ENCODE data around the gene PITX1. TPM values are rescaled to one million over a fixed set of nuclear protein-coding genes. Genes with fewer than 3 reads are reported as not detected.
"Not testable (repeated sequence)": the region's sequence is repeated elsewhere in the genome, so short reads cannot be mapped to it uniquely, and the experiment has no call there.

The PITX1 gene
- polyA plus RNA-seq (2013, experiment 1 of 2): 0.15 TPM
- 0.08 TPM for polyA plus RNA-seq (2013, experiment 2 of 2)

GRCh38 chr5:135033901-135034235 is at the start of gene PITX1:
TSS of gene PITX1 (minus strand) at chr5:135034228. CDS start at chr5:135033881, 347 bp downstream.
- Histone ChIP-seq H3K56ac (ENCODE audit: low read length) (peak within 1 kb of the TSS; percentile 86), H3K4ac (ENCODE audit: low read depth, low read length) (no peak within 1 kb of the TSS), H3K18ac (ENCODE audit: low read length) (peak within 1 kb of the TSS; percentile 82), H2BK5ac (ENCODE audit: low read length) (no peak within 1 kb of the TSS), H3K23ac (ENCODE audit: low read length) (peak within 1 kb of the TSS; percentile 83), H3K9ac (ENCODE audit: low read length) (peak within 1 kb of the TSS; percentile 61), H3K4me2 (ENCODE audit: low read length) (peak within 1 kb of the TSS; percentile 95), H3K4me3 (ENCODE audit: low read length) (peak within 1 kb of the TSS; percentile 7), H2BK15ac (replicated peaks; ENCODE audit: low read depth) (no peak within 1 kb of the TSS), H3K27ac (ENCODE audit: low read depth, low read length) (peak within 1 kb of the TSS; percentile 35), H2BK120ac (ENCODE audit: low read depth, low read length) (no peak within 1 kb of the TSS), H3K36me3 (ENCODE audit: control insufficient read depth, insufficient read depth, low read length) (no peaks in the 10 kb centered on the region), H2AK5ac (ENCODE audit: low read length) (no peak within 1 kb of the TSS), H3K79me2 (ENCODE audit: control insufficient read depth, insufficient read depth, low read length) (no peaks in the 10 kb centered on the region), H4K5ac (ENCODE audit: low read length) (no peak within 1 kb of the TSS), H3K4me1 (ENCODE audit: control insufficient read depth, low read depth, low read length) (no peaks in the 10 kb centered on the region), H4K8ac (ENCODE audit: low read depth, low read length) (no peak within 1 kb of the TSS), H3K27me3 (ENCODE audit: insufficient read depth, low read length, poor library complexity) (peaks cover 53% of the 10 kb centered on the region), H3K79me1 (ENCODE audit: low read length) (no peaks in the 10 kb centered on the region)
- WGBS (ENCODE audit: extremely low coverage, insufficient coverage, low lambda C conversion rate): no CpG with 5 or more reads among the region's 49 CpGs
- no peak for DNase-seq

DNA sequence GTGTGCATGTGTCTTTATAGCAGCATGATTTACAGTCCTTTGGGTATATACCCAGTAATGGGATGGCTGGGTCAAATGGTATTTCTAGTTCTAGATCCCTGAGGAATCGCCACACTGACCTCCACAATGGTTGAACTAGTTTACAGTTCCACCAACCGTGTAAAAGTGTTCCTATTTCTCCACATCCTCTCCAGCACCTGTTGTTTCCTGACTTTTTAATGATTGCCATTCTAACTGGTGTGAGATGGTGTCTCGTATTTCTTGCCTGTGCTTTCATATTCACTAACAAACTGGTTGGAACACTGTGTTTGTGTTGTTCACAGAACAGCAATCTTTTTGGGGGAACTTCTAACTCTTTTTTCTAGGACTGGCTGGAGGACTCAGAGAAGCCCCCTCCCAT is 49.3 kb upstream of the PITX1 start:
- H2AK5ac ChIP-seq (ENCODE audit: low read length); H4K5ac ChIP-seq (ENCODE audit: low read length); H3K79me1 ChIP-seq (ENCODE audit: low read length); H3K4ac ChIP-seq (ENCODE audit: low read depth, low read length); H3K27me3 ChIP-seq (ENCODE audit: insufficient read depth, low read length, poor library complexity); H2BK15ac ChIP-seq (replicated peaks; ENCODE audit: low read depth); DNase-seq; H4K8ac ChIP-seq (ENCODE audit: low read depth, low read length); H3K4me2 ChIP-seq (ENCODE audit: low read length); H3K27ac ChIP-seq (ENCODE audit: low read depth, low read length); H3K4me3 ChIP-seq (ENCODE audit: low read length); H3K79me2 ChIP-seq (ENCODE audit: control insufficient read depth, insufficient read depth, low read length); H3K18ac ChIP-seq (ENCODE audit: low read length); H3K36me3 ChIP-seq (ENCODE audit: control insufficient read depth, insufficient read depth, low read length); H2BK120ac ChIP-seq (ENCODE audit: low read depth, low read length); H3K9ac ChIP-seq (ENCODE audit: low read length); H3K56ac ChIP-seq (ENCODE audit: low read length); H3K23ac ChIP-seq (ENCODE audit: low read length); H3K4me1 ChIP-seq (ENCODE audit: control insufficient read depth, low read depth, low read length); H2BK5ac ChIP-seq (ENCODE audit: low read length): not testable (repeated sequence)
- no CpG with 5 or more reads among the region's 3 CpGs for WGBS (ENCODE audit: extremely low coverage, insufficient coverage, low lambda C conversion rate)

- H3K4ac ChIP-seq (ENCODE audit: low read depth, low read length): no peak overlapping the region
- H4K5ac ChIP-seq (ENCODE audit: low read length): no peak overlapping the region
- no peaks in the 10 kb centered on the region for H3K79me1 ChIP-seq (ENCODE audit: low read length)
- no peak overlapping the region for H4K8ac ChIP-seq (ENCODE audit: low read depth, low read length)
- H3K36me3 ChIP-seq (ENCODE audit: control insufficient read depth, insufficient read depth, low read length): no peaks in the 10 kb centered on the region
- H3K79me2 ChIP-seq (ENCODE audit: control insufficient read depth, insufficient read depth, low read length): no peaks in the 10 kb centered on the region
- H3K56ac ChIP-seq (ENCODE audit: low read length): no peak overlapping the region
- no peaks in the 10 kb centered on the region for H3K27me3 ChIP-seq (ENCODE audit: insufficient read depth, low read length, poor library complexity)
- H3K18ac ChIP-seq (ENCODE audit: low read length): no peak overlapping the region
- no peak overlapping the region for H2BK15ac ChIP-seq (replicated peaks; ENCODE audit: low read depth)
- WGBS (ENCODE audit: extremely low coverage, insufficient coverage, low lambda C conversion rate): no CpG with 5 or more reads among the region's 2 CpGs
- no peak for DNase-seq
- no peaks in the 10 kb centered on the region for H3K4me1 ChIP-seq (ENCODE audit: control insufficient read depth, low read depth, low read length)
- no peak overlapping the region for H3K27ac ChIP-seq (ENCODE audit: low read depth, low read length)
- no peak overlapping the region for H3K4me2 ChIP-seq (ENCODE audit: low read length)
- no peak overlapping the region for H2AK5ac ChIP-seq (ENCODE audit: low read length)
- no peak overlapping the region for H3K23ac ChIP-seq (ENCODE audit: low read length)
- H3K9ac ChIP-seq (ENCODE audit: low read length): no peak overlapping the region
- no peak overlapping the region for H3K4me3 ChIP-seq (ENCODE audit: low read length)
- no peak overlapping the region for H2BK120ac ChIP-seq (ENCODE audit: low read depth, low read length)
- H2BK5ac ChIP-seq (ENCODE audit: low read length): no peak overlapping the region
Measured at GRCh38 chr5:135081240-135081639, 47.2 kb upstream of the PITX1 start.

GRCh38 chr5:135079760-135080159 is 45.7 kb upstream of the PITX1 start:
- no peak overlapping the region for H3K9ac ChIP-seq (ENCODE audit: low read length)
- no peak overlapping the region for H2BK120ac ChIP-seq (ENCODE audit: low read depth, low read length)
- H3K79me2 ChIP-seq (ENCODE audit: control insufficient read depth, insufficient read depth, low read length): no peaks in the 10 kb centered on the region
- no peak overlapping the region for H3K27ac ChIP-seq (ENCODE audit: low read depth, low read length)
- H3K56ac ChIP-seq (ENCODE audit: low read length): no peak overlapping the region
- no peaks in the 10 kb centered on the region for H3K4me1 ChIP-seq (ENCODE audit: control insufficient read depth, low read depth, low read length)
- no peak overlapping the region for H3K18ac ChIP-seq (ENCODE audit: low read length)
- no peak overlapping the region for H3K23ac ChIP-seq (ENCODE audit: low read length)
- H2BK5ac ChIP-seq (ENCODE audit: low read length): no peak overlapping the region
- H2BK15ac ChIP-seq (replicated peaks; ENCODE audit: low read depth): no peak overlapping the region
- DNase-seq: no peak
- no peak overlapping the region for H3K4me2 ChIP-seq (ENCODE audit: low read length)
- no peaks in the 10 kb centered on the region for H3K36me3 ChIP-seq (ENCODE audit: control insufficient read depth, insufficient read depth, low read length)
- no peak overlapping the region for H2AK5ac ChIP-seq (ENCODE audit: low read length)
- H3K4ac ChIP-seq (ENCODE audit: low read depth, low read length): no peak overlapping the region
- H3K79me1 ChIP-seq (ENCODE audit: low read length): no peaks in the 10 kb centered on the region
- H3K27me3 ChIP-seq (ENCODE audit: insufficient read depth, low read length, poor library complexity): no peaks in the 10 kb centered on the region
- H4K8ac ChIP-seq (ENCODE audit: low read depth, low read length): no peak overlapping the region
- H3K4me3 ChIP-seq (ENCODE audit: low read length): no peak overlapping the region
- no peak overlapping the region for H4K5ac ChIP-seq (ENCODE audit: low read length)
- WGBS (ENCODE audit: extremely low coverage, insufficient coverage, low lambda C conversion rate): no CpG with 5 or more reads among the region's 2 CpGs

- Histone ChIP-seq H3K27ac (ENCODE audit: low read depth, low read length) (no peak overlapping the region), H3K36me3 (ENCODE audit: control insufficient read depth, insufficient read depth, low read length) (no peaks in the 10 kb centered on the region), H3K9ac (ENCODE audit: low read length) (no peak overlapping the region), H2BK15ac (replicated peaks; ENCODE audit: low read depth) (no peak overlapping the region), H2AK5ac (ENCODE audit: low read length) (no peak overlapping the region), H3K23ac (ENCODE audit: low read length) (no peak overlapping the region), H3K4me1 (ENCODE audit: control insufficient read depth, low read depth, low read length) (no peaks in the 10 kb centered on the region), H2BK120ac (ENCODE audit: low read depth, low read length) (no peak overlapping the region), H3K79me2 (ENCODE audit: control insufficient read depth, insufficient read depth, low read length) (no peaks in the 10 kb centered on the region), H2BK5ac (ENCODE audit: low read length) (no peak overlapping the region), H3K4me3 (ENCODE audit: low read length) (no peak overlapping the region), H3K4ac (ENCODE audit: low read depth, low read length) (no peak overlapping the region), H4K8ac (ENCODE audit: low read depth, low read length) (no peak overlapping the region), H3K4me2 (ENCODE audit: low read length) (no peak overlapping the region), H3K18ac (ENCODE audit: low read length) (no peak overlapping the region), H3K79me1 (ENCODE audit: low read length) (no peaks in the 10 kb centered on the region), H4K5ac (ENCODE audit: low read length) (no peak overlapping the region), H3K56ac (ENCODE audit: low read length) (no peak overlapping the region), H3K27me3 (ENCODE audit: insufficient read depth, low read length, poor library complexity) (no peaks in the 10 kb centered on the region)
- no CpG with 5 or more reads among the region's 3 CpGs for WGBS (ENCODE audit: extremely low coverage, insufficient coverage, low lambda C conversion rate)
- DNase-seq: no peak
Measured at GRCh38 chr5:135079099-135079681, 45.2 kb upstream of the PITX1 start.

DNA sequence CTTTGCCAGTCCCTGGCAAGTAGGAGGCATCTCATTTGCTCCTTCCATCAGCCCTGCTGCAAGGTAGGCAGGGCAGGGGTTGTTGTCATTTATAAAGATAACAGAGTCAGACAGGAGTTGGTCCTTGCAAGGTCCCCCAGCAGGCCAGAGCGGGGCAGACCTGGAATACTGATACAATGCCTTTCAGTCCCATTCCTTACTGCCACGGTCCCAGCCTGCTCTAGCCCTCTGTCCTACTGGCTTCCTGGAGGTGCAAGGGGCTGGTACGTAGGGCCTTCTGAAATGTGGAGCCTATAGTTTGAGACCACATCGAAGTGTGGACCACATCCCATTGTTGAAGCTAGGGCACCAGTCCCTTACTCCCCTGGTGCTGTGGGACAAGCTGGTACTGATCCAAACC is 42.8 kb upstream of the PITX1 start:
- no peaks in the 10 kb centered on the region for H3K79me2 ChIP-seq (ENCODE audit: control insufficient read depth, insufficient read depth, low read length)
- H2BK15ac ChIP-seq (replicated peaks; ENCODE audit: low read depth): no peak overlapping the region
- no CpG with 5 or more reads among the region's 4 CpGs for WGBS (ENCODE audit: extremely low coverage, insufficient coverage, low lambda C conversion rate)
- H2BK5ac ChIP-seq (ENCODE audit: low read length): no peak overlapping the region
- no peak overlapping the region for H4K5ac ChIP-seq (ENCODE audit: low read length)
- H3K27me3 ChIP-seq (ENCODE audit: insufficient read depth, low read length, poor library complexity): no peaks in the 10 kb centered on the region
- H3K79me1 ChIP-seq (ENCODE audit: low read length): no peaks in the 10 kb centered on the region
- no peak overlapping the region for H3K4me2 ChIP-seq (ENCODE audit: low read length)
- no peaks in the 10 kb centered on the region for H3K4me1 ChIP-seq (ENCODE audit: control insufficient read depth, low read depth, low read length)
- H3K18ac ChIP-seq (ENCODE audit: low read length): no peak overlapping the region
- H2AK5ac ChIP-seq (ENCODE audit: low read length): no peak overlapping the region
- H3K9ac ChIP-seq (ENCODE audit: low read length): no peak overlapping the region
- no peak overlapping the region for H3K56ac ChIP-seq (ENCODE audit: low read length)
- no peaks in the 10 kb centered on the region for H3K36me3 ChIP-seq (ENCODE audit: control insufficient read depth, insufficient read depth, low read length)
- no peak overlapping the region for H4K8ac ChIP-seq (ENCODE audit: low read depth, low read length)
- H3K23ac ChIP-seq (ENCODE audit: low read length): no peak overlapping the region
- no peak overlapping the region for H3K4me3 ChIP-seq (ENCODE audit: low read length)
- H3K4ac ChIP-seq (ENCODE audit: low read depth, low read length): no peak overlapping the region
- DNase-seq: no peak
- H2BK120ac ChIP-seq (ENCODE audit: low read depth, low read length): no peak overlapping the region
- no peak overlapping the region for H3K27ac ChIP-seq (ENCODE audit: low read depth, low read length)
